Activated CD4-positive, alpha-beta T cell treated with anti-CD3 and anti-CD28 coated beads for 1 hour (primary cell): ENCODE measurements around the gene RELCH.

Experiments used
- DNase-seq: peaks from one replicate; pipeline ENCODE4 v3.0.0-alpha.2; 2020

RELCH gene

DNA sequence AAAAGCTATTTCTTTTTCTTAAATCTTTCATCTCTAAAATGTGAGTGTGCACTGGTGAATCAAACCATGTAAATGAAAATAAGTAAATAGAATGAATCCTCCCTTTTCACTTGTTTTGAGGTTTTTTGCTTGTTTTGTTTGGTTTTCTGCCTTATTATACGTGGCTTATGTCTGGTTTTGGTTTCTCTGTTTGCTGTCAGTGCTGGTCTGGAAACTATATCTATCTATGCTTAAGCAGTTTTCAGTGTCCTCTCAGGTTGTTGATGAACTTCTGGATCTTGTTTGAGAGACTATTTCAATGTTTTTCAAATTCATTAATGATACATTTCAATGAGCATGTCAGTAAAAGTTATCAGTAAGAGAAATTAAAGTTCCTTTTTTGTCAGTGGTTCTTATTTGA, 90.0 kb downstream of the RELCH start:
- no peak for DNase-seq

- DNase-seq = no peak
Measured at GRCh38 chr18:62279561-62279960, 92.5 kb downstream of the RELCH start.

DNA sequence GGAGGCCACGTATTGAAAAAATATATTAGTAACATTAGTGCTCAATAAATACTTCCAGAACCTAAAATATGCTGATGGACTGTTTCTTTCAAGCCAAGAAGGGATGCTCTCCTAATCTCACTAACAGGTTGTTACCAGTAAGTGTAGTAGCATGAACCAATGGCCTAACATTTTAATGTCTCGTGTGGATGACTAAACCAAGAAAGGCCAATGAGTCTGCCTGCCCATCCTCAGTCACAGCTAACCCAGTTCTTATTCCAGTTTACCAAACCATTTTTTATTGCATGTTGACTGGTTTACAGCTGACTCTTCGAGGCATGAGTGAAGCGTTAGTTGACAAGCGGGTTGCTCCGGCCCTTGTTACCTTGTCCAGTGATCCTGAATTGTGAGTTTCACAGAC, 93.0 kb downstream of the RELCH start:
- DNase-seq = no peak

GRCh38 chr18:62280786-62281185, 93.7 kb downstream of the RELCH start:
- no peak for DNase-seq

DNA sequence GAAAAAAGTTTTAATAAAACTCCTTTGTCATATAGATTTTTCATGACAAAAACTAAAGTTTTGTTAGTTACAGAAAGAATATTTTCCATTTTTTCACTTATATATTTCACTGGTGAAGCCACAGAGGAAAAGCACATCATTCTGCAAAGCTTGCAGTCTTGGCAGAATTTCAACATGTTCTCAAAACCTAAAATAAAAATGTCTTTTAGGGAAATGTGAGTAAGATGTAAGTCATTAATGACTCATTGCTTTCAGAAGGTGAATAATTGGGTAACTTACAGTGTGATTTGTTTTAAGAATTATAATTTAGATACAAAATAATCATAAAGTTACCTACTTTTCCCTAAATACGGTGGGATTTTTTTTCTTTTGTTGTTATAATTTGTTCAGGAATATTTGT, 94.6 kb downstream of the RELCH start:
- DNase-seq = no peak

DNA sequence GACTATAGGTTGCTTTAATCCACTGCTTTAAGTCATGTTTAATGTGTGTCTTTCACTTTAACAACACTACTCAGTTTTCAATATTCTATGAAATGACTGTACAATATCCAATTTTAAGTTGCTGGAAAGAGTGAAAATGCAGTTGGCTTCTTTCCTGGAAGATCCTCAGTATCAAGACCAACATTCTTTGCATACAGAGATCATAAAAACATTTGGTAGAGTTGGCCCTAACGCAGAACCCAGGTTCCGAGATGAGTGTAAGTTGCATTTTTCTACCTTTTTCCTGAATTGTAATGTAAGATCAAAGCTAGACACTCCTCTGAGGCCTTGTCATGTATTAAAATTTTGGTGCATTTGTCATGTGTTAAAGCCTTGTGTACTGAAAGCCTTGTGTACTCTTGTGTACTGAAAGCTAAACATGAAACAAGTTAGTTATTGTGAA, 95.2 kb downstream of the RELCH start:
- DNase-seq = no peak

GRCh38 chr18:62284637-62285036, 97.6 kb downstream of the RELCH start:
- no peak for DNase-seq

DNA sequence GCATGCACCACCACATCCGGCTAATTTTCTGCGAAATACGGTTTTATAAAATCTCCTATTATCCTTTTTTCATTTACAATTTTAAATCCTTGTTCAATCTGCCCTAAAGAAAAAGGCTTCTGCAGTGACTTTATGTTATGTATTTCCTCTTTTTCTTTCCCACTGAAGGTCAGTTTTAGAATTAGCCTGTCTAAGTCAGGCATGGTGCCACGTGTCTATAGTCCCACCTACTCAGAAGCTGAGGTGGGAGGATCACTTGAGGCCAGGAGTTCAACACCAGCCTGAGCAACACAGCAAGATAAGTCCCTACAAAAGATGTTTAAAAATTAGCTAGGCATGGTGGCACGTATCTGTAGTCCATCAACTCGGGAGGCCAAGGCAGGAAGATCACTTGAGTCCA, 98.2 kb downstream of the RELCH start:
- DNase-seq = no peak

DNA sequence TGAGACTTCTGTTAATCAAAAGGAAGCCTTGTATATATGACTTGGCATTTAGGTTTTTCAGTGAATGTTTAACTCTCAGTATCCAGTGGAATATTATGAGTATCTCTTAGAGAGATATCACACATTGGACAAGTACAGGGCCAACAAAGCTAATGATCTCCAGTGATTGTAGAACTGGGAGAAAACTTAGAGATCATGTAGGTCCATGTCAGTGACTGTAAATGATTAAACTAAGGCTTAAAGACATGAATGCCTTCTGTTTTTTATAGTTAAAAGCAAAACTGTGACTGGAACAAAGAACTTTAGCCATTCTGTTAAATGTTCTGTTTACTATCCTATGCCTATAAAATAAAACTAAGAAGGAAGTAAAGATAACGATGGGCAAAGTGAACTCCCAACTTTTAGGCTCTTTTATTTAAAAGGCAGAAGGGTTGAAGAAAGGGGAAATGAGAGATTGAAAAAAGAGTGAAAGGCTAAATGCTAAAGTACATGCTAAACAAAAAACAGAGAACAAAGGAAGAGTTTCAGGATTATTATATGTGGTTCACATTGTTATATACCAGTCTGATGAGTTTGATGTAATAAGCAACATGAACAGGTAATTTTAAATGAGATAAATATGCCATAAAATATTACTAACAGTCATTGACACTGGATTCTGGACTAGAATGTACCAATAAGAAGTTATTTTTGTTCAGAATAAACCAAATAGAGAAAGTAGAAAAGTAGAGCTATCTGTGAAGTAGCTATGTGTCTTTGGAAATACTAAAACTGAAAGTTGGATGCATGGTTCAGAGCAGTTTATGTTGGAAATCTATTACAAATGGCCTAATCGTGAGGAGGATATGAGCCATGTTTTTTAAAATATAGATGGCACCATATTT, 101.0 kb downstream of the RELCH start:
- DNase-seq = no peak

DNA sequence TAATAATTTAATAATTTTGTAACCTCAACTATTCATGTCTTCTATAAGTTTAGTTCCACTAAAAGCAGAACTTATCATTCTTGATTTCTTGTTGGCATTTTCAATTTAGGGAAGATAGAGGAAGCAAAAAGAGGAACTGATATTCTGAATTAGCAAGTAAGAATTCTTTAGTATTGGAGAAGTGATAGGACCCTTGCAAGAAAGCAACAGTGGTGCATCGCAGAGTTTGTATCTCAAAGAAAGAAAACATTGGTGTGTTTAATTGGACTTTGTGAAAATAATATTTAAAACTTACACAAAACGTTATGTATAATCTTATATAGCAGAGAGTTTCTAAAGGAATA, 101.6 kb downstream of the RELCH start:
- DNase-seq = no peak

DNA sequence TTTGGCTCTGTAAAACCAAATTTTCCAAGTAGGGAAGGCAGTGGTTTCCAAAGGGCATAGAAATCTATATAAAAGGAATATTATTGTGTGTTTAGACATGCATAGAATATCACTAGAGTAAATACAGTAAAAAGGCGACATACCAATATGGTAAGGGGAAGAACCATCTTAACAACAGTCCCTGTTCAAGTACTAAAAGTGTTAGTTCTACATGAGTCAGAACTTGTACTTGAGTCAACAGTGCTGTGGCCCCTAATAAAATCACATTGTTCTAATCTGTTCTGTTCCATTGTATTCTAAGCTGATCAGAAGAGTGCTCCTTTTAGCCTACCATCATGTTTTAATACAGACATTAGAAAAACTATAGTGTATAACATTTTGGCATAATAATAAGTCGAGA, 102.0 kb downstream of the RELCH start:
- no peak for DNase-seq

- no peak for DNase-seq
Measured at GRCh38 chr18:62294073-62294472, 107.0 kb downstream of the RELCH start.

DNA sequence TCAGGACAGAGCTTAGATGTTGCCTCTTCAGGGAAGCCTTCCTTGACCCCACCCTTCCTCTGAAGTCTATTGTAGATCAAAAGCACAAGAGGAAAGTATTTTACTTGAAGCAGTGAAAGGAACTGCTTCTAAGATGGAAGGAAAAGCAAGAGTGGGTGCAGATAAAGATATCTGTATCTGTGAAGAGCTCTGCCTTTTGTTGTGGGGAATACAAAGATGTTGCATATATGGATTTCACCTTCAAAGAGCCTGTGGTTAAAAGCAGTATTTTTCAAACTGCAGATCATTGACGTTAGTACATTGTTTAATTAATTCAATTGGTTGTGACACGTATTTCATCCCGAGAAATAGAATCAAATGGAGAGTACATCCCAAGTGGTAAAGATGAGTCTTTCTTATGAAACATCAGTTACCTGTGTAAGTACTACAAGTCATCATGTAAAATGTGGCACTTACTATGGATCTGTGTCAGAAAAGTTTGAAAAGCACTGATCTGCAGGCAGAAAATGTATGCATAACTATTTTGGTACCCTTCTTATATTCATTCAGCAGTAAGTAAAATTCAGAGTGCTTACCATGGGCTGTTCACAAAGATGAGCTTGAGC, 113.4 kb downstream of the RELCH start:
- no peak for DNase-seq

DNA sequence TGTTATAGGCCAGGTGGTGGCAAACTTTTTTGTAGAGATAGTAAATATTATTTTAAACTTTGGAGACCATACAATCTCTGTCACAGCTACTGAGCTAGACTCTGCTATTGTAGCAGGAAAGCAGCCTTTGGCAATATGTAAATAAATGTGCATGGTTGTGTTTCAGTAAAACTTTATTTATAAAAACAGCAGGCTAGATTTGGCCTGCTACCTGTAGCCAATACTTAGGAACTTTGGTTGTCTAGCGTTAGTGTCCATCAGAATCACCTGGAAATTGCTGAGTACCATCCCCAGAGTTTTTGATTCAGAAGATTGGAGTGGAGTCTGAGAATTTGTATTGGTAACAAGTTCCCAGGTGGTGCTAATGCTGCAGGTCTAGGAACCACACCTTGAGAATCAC, 114.3 kb downstream of the RELCH start:
- no peak for DNase-seq

DNA sequence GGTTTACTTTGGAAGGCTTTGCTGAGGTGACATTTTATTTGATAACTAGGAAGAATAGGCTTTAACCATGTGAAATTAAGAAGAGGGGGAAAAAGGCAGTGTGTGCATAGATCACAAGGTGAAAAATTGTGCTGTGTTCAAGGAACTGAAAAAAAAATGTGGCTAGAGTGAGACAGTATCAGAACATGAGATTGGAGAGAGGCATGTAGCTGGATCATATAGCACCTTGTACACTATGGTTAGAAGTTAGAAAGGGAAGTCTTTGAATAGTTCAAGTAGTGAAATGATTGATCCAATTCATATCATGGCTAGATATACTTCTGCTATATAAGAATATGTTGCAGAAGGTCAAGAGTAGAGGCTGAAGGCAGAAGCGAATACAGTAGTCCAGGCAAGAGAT, 125.8 kb downstream of the RELCH start:
- no peak for DNase-seq

GRCh38 chr18:62318228-62319180, 131.4 kb downstream of the RELCH start:
- DNase-seq = no peak

GRCh38 chr18:62321201-62321600, 134.1 kb downstream of the RELCH start:
- DNase-seq = no peak

GRCh38 chr18:62323483-62324180, 136.6 kb downstream of the RELCH start:
- no peak for DNase-seq

- no peak for DNase-seq
Measured at GRCh38 chr18:62324181-62324828, 137.2 kb downstream of the RELCH start.

DNA sequence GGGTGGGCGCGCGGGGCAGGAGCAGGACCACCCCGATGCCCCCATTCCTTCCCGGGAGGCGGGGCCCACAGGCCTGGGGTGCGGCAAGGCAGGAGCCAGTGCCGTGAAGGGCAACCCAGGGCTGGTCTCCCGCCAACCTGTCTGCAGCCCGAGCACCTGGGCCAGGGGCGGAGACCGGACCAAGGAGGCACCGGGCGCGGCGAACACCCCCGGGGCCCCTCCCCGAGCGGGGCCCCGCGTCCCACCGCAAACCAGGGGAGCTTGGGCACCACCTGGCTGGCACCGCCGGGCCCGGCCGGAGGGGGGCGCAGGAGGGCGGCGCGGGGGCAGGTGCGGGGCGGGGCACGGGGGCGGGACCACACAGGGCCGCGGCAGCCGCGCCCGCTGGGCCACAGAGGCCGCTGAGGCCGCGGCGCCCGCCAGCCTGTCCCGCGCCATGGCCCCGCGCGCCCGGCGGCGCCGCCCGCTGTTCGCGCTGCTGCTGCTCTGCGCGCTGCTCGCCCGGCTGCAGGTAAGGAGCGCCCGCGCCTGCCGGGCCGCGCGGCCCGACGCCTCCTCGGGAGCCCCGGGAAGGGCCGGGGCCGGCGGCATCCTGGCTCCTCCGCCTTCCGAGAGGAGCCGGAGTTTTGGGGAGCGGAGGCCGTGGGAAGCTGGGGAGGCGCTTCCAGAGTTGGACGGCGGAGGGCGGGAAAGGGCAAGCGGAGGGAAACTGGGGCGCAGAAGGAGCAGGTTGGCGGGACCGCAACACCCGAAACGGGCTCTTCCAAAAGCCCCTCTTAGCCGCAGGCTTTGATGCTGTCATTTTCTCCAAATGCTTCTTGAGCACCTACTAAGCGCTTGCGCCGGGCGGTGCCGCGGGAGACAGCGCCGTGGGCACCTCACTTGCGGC, 138.1 kb downstream of the RELCH start, which contains the start of gene TNFRSF11A:
Gene TNFRSF11A (plus strand): TSS at position 394 of the 889 bp plus-strand sequence. CDS start 43 bp downstream, at position 437.
- DNase-seq = peak; percentile 45
